Effector CD4-positive, alpha-beta T cell (primary cell): Measurements from ENCODE around the gene ZNF683.
A peak's percentile ranks its signal among the peaks of the same experiment; 100 is the strongest.
"Not testable (repeated sequence)": the region's sequence is repeated elsewhere in the genome, so short reads cannot be mapped to it uniquely, and the experiment has no call there.

ENCODE experiments used
- DNase-seq: peaks from one replicate; pipeline ENCODE4 v3.0.0-alpha.2; 2020

Gene ZNF683

GRCh38 chr1:26384076-26384475 lies 11.5 kb upstream of the ZNF683 start:
- no peak for DNase-seq

GRCh38 chr1:26378879-26379251 lies 6.3 kb upstream of the ZNF683 start:
- no peak for DNase-seq

- peak; percentile 68 for DNase-seq
These were observed 5.7 kb upstream of the ZNF683 start for GRCh38 chr1:26378088-26378878.

- no peak for DNase-seq
These were observed 3.5 kb upstream of the ZNF683 start for GRCh38 chr1:26376050-26376449.

GRCh38 chr1:26375081-26375480 lies 2.5 kb upstream of the ZNF683 start:
- no peak for DNase-seq

- not testable (repeated sequence) for DNase-seq
These were observed 1.8 kb upstream of the ZNF683 start for GRCh38 chr1:26374361-26374760.

GRCh38 chr1:26373789-26374188 lies 1.2 kb upstream of the ZNF683 start:
- DNase-seq, result no peak

- DNase-seq, result no peak
These were observed 731 bp upstream of the ZNF683 start for GRCh38 chr1:26373281-26373680.

- no peak for DNase-seq
These were observed 511 bp downstream of the ZNF683 start for GRCh38 chr1:26372039-26372438.

GRCh38 chr1:26370591-26371382 lies 1.8 kb downstream of the ZNF683 start:
- DNase-seq, result no peak

GRCh38 chr1:26368486-26368885 lies 4.1 kb downstream of the ZNF683 start:
- DNase-seq, result no peak

- no peak for DNase-seq
These were observed 4.5 kb downstream of the ZNF683 start for GRCh38 chr1:26368006-26368405.

GRCh38 chr1:26367441-26367840 lies 5.1 kb downstream of the ZNF683 start:
- no peak for DNase-seq

GRCh38 chr1:26364956-26365355 lies 7.6 kb downstream of the ZNF683 start:
- no peak for DNase-seq

- DNase-seq, result peak; percentile 79
These were observed 8.8 kb downstream of the ZNF683 start for GRCh38 chr1:26363549-26364448.

- DNase-seq, result no peak
These were observed 10.2 kb downstream of the ZNF683 start for GRCh38 chr1:26362331-26362730.

GRCh38 chr1:26361605-26362122 lies 10.9 kb downstream of the ZNF683 start:
- DNase-seq, result no peak

- DNase-seq, result no peak
These were observed 11.5 kb downstream of the ZNF683 start for GRCh38 chr1:26360807-26361604.

GRCh38 chr1:26359981-26360806 lies 12.4 kb downstream of the ZNF683 start:
- DNase-seq, result peak; percentile 38

- DNase-seq, result peak; percentile 71
These were observed 13.9 kb downstream of the ZNF683 start for GRCh38 chr1:26358411-26359384.
